K562 (cell line): ENCODE data around the gene TJP2. TPM values are rescaled to one million over a fixed set of nuclear protein-coding genes. Genes with fewer than 3 reads are reported as not detected.

Source experiments
- BHLHE40 ChIP-seq: IDR thresholded peaks from 2 replicates; pipeline ENCODE4 v1.6.1; 2011; ENCODE audit warnings: low read length, improper control_type of control experiment
- HDGF ChIP-seq: fragments of 450-650 bp; IDR thresholded peaks from 2 replicates; pipeline ENCODE4 v1.6.1; 2016
- NUFIP1 ChIP-seq: fragments of 450-650 bp; IDR thresholded peaks from 2 replicates; pipeline ENCODE4 v1.6.1; 2018; ENCODE audit not compliant: partially characterized antibody
- POLR2B ChIP-seq: fragments of 450-650 bp; IDR thresholded peaks from 2 replicates; pipeline ENCODE4 v1.6.1; 2018; ENCODE audit warnings: low read depth; ENCODE audit not compliant: partially characterized antibody
- PTBP1 ChIP-seq: fragments of 200-400 bp; formaldehyde crosslinking; IDR thresholded peaks from 2 replicates; pipeline ENCODE4 v1.6.1; 2017; ENCODE audit warnings: low read depth, low read length
- RAD21 ChIP-seq, 2 experiments: fragments of 250-450 bp in 1 of 2; fragments of 450-650 bp in 1 of 2; sonication (Bioruptor Pico) in 1 of 2; formaldehyde crosslinking in 1 of 2; IDR thresholded peaks in 1 of 2; conservative IDR thresholded peaks in 1 of 2; 2 replicates each; pipeline versions ENCODE4 v1.4.0 to v1.8.0; 2020 to 2022; ENCODE audit warnings: mild to moderate bottlenecking in 2 of 2, moderate library complexity in 1 of 2
- RBM14 ChIP-seq: fragments of 200-400 bp; formaldehyde crosslinking; IDR thresholded peaks from 2 replicates; pipeline ENCODE4 v1.6.1; 2018; ENCODE audit warnings: low read depth, mild to moderate bottlenecking, low read length, moderate library complexity, borderline replicate concordance; ENCODE audit not compliant: insufficient read depth
- TAF1 ChIP-seq: IDR thresholded peaks from 2 replicates; pipeline ENCODE4 v1.6.1; 2011; ENCODE audit warnings: mild to moderate bottlenecking, low read length, moderate library complexity; ENCODE audit not compliant: insufficient read depth, control insufficient read depth, severe bottlenecking; ENCODE audit errors: extremely low read depth
- TCFL5 ChIP-seq: fragments of 250-450 bp; sonication (Bioruptor Pico); conservative IDR thresholded peaks from 2 replicates; pipeline ENCODE4 v1.6.1; 2021; ENCODE audit warnings: mild to moderate bottlenecking, moderate library complexity, matching md5 sums
- TEAD1 ChIP-seq, 2 experiments: fragments of 450-650 bp in 1 of 2; sonication (generic) in 1 of 2; formaldehyde crosslinking; IDR thresholded peaks; 2 replicates each; pipeline versions ENCODE4 v1.4.0 to v1.8.0; 2020 to 2022; ENCODE audit warnings: mild to moderate bottlenecking in 2 of 2, missing genetic modification reagents in 1 of 2
- YY1 ChIP-seq, 3 experiments: IDR thresholded peaks; 2 replicates each; pipeline ENCODE4 v1.6.1; 2011; ENCODE audit warnings: low read length in 2 of 3, mild to moderate bottlenecking in 2 of 3, moderate library complexity in 2 of 3, borderline replicate concordance in 1 of 3, control low read depth in 1 of 3, low read depth in 1 of 3; ENCODE audit not compliant: insufficient read depth in 3 of 3, insufficient replicate concordance in 2 of 3, control insufficient read depth in 1 of 3, insufficient read length in 1 of 3; ENCODE audit errors: extremely low read depth in 1 of 3
- ZEB2 ChIP-seq: fragments of 450-650 bp; IDR thresholded peaks from 2 replicates; pipeline ENCODE4 v1.6.1; 2016
- ZFP1 ChIP-seq: fragments of 450-650 bp; formaldehyde crosslinking; IDR thresholded peaks from 2 replicates; pipeline ENCODE4 v1.4.0; 2020; ENCODE audit warnings: mild to moderate bottlenecking, mixed read lengths
- ZNF436 ChIP-seq: fragments of 250-450, 450-650 bp; sonication (Bioruptor Pico); formaldehyde crosslinking; IDR thresholded peaks from 2 replicates; pipeline ENCODE4 v1.7.0; 2020; ENCODE audit warnings: mild to moderate bottlenecking
- ZNF583 ChIP-seq: fragments of 250-450 bp; sonication (Bioruptor Pico); IDR thresholded peaks from 2 replicates; pipeline ENCODE4 v1.4.0; 2020
- polyA plus RNA-seq, 8 experiments: library from polyadenylated mRNA; depleted of rRNA in 4 of 8; stranded (reverse) in 5 of 8; unstranded in 3 of 8; fragments of >200 nt; fragmentation: Nextera tagmentation in 2 of 8; fragmentation: Illumina TruSeq in 1 of 8; extraction: Ambion mirVana in 2 of 8; extraction: Trizol in 1 of 8; gene quantifications; 2 replicates each; pipeline versions ENCODE4 v1.2.1 to v1.2.3, GENCODE V29; 2011 to 2014; ENCODE audit warnings: inconsistent platforms in 1 of 8, missing spikeins in 1 of 8
- total RNA-seq, 7 experiments: library from RNA; depleted of rRNA in 6 of 7; stranded (reverse); fragments of >200 nt in 6 of 7; fragmentation: Illumina TruSeq in 2 of 7; extraction: Trizol in 2 of 7; gene quantifications; 2 replicates each; pipeline versions ENCODE4 v1.2.1 to v1.2.3, GENCODE V29; 2011 to 2021; ENCODE audit warnings: low replicate concordance in 1 of 7
- TF ChIP-seq, protein P1 (sequence below): fragments of 450-650 bp; IDR thresholded peaks from one replicate; pipeline ENCODE4 v1.6.1; 2018; ENCODE audit warnings: mild to moderate bottlenecking, moderate library complexity; ENCODE audit not compliant: partially characterized antibody
- TF ChIP-seq, protein P2 (sequence below): fragments of 450-650 bp; IDR thresholded peaks from 2 replicates; pipeline ENCODE4 v1.6.1; 2016; ENCODE audit warnings: low read depth

TJP2 gene
- total and polyA plus RNA-seq, 9 of the 15 experiments (the other 6 are each of a cell fraction or from before 2014, with no cell fraction given), result 4.0 to 24.1 (median 16.8) TPM

DNA sequence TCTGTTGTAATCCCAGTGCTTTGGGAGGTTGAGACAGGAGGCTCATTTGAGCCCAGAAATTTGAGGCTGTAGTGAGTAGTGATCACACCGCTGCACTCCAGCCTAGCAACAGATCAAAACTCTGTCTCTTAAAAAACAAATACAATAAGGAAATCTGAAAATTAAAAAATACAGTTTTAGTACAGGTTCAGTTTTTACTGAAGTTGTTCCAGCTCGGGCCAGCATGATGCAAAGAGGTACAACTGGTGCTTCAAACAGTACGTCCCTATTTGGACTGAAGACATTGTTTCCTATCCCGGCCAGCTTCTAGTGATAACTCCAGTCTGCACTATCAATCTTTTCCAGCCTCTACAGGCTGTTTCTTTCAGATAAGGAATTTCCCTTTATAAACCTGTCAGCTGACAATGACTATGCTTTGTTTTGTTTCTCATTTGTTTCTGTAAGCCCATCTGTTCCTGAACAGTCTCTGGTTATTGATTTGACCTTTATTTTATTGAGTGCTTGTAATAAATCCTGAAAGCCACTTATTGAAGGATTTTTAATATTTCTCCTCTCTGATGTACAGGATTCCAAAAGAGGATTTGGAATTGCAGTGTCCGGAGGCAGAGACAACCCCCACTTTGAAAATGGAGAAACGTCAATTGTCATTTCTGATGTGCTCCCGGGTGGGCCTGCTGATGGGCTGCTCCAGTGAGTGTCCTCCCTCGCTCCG lies 41.9 kb downstream of the TJP2 start (continued):
- TF ChIP-seq HDGF (no peak), ZEB2 (peak; percentile 53), RBM14 (no peak), TAF1 (no peak), ZFP1 (no peak), NUFIP1 (no peak), TEAD1 (CRISPR knock-in tag; IDR thresholded peaks at IDR 0.05) (no peak), ZNF583 (CRISPR knock-in tag) (no peak; the same call in none of the 2 replicates), POLR2B (no peak), YY1 (IDR thresholded peaks at IDR 0.05; ENCODE audit: borderline replicate concordance in 1 of 3, control insufficient read depth in 1 of 3, extremely low read depth in 1 of 3, insufficient read depth in 3 of 3, insufficient read length in 1 of 3, insufficient replicate concordance in 2 of 3, low read depth in 1 of 3, low read length in 2 of 3) (no peak), BHLHE40 (peak; percentile 74), TCFL5 (0 out of 2 replicates have a peak, but pooled peaks have one; percentile 6), RAD21 (CRISPR knock-in tag; conservative IDR thresholded peaks at IDR 0.05 in 1 of 2, IDR thresholded peaks at IDR 0.05 in 1 of 2) (no peak), ZNF436 (no peak), PTBP1 (no peak)
- TF ChIP-seq, protein P1, sequence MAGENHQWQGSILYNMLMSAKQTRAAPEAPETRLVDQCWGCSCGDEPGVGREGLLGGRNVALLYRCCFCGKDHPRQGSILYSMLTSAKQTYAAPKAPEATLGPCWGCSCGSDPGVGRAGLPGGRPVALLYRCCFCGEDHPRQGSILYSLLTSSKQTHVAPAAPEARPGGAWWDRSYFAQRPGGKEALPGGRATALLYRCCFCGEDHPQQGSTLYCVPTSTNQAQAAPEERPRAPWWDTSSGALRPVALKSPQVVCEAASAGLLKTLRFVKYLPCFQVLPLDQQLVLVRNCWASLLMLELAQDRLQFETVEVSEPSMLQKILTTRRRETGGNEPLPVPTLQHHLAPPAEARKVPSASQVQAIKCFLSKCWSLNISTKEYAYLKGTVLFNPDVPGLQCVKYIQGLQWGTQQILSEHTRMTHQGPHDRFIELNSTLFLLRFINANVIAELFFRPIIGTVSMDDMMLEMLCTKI, result no peak
- TF ChIP-seq, protein P2, sequence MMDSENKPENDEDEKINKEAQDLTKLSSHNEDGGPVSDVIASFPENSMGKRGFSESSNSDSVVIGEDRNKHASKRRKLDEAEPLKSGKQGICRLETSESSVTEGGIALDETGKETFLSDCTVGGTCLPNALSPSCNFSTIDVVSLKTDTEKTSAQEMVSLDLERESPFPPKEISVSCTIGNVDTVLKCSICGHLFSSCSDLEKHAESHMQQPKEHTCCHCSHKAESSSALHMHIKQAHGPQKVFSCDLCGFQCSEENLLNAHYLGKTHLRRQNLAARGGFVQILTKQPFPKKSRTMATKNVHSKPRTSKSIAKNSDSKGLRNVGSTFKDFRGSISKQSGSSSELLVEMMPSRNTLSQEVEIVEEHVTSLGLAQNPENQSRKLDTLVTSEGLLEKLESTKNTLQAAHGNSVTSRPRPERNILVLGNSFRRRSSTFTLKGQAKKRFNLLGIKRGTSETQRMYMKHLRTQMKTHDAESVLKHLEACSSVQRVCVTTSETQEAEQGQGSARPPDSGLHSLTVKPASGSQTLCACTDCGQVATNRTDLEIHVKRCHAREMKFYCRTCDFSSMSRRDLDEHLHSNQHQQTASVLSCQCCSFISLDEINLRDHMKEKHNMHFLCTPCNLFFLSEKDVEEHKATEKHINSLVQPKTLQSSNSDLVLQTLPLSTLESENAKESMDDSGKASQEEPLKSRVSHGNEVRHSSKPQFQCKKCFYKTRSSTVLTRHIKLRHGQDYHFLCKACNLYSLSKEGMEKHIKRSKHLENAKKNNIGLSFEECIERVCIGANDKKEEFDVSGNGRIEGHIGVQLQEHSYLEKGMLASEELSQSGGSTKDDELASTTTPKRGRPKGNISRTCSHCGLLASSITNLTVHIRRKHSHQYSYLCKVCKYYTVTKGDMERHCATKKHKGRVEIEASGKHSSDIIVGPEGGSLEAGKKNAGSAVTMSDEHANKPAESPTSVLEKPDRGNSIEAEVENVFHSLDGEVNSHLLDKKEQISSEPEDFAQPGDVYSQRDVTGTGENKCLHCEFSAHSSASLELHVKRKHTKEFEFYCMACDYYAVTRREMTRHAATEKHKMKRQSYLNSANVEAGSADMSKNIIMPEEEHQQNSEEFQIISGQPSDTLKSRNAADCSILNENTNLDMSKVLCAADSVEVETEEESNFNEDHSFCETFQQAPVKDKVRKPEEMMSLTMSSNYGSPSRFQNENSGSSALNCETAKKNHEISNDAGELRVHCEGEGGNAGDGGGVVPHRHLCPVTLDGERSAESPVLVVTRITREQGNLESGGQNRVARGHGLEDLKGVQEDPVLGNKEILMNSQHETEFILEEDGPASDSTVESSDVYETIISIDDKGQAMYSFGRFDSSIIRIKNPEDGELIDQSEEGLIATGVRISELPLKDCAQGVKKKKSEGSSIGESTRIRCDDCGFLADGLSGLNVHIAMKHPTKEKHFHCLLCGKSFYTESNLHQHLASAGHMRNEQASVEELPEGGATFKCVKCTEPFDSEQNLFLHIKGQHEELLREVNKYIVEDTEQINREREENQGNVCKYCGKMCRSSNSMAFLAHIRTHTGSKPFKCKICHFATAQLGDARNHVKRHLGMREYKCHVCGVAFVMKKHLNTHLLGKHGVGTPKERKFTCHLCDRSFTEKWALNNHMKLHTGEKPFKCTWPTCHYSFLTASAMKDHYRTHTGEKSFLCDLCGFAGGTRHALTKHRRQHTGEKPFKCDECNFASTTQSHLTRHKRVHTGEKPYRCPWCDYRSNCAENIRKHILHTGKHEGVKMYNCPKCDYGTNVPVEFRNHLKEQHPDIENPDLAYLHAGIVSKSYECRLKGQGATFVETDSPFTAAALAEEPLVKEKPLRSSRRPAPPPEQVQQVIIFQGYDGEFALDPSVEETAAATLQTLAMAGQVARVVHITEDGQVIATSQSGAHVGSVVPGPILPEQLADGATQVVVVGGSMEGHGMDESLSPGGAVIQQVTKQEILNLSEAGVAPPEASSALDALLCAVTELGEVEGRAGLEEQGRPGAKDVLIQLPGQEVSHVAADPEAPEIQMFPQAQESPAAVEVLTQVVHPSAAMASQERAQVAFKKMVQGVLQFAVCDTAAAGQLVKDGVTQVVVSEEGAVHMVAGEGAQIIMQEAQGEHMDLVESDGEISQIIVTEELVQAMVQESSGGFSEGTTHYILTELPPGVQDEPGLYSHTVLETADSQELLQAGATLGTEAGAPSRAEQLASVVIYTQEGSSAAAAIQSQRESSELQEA, result no peak
